HepG2 (cell line): ENCODE measurements around the gene DCDC2. TPM values are rescaled to one million over a fixed set of nuclear protein-coding genes. Genes with fewer than 3 reads are reported as not detected.

ENCODE experiments used
- ATF2 ChIP-seq: sonication (generic); formaldehyde crosslinking; IDR thresholded peaks from 2 replicates; pipeline ENCODE4 v1.4.0; 2020; ENCODE audit warnings: missing genetic modification reagents
- EEA1 ChIP-seq: sonication (generic); formaldehyde crosslinking; IDR thresholded peaks from 2 replicates; pipeline ENCODE4 v1.5.1; 2020; ENCODE audit warnings: mild to moderate bottlenecking, missing genetic modification reagents, borderline replicate concordance
- HMG20A ChIP-seq: IDR thresholded peaks from 2 replicates; pipeline ENCODE4 v1.6.1; 2016; ENCODE audit warnings: borderline replicate concordance
- HMG20B ChIP-seq: conservative IDR thresholded peaks from 2 replicates; pipeline ENCODE4 v1.6.1; 2016; ENCODE audit warnings: missing genetic modification reagents, missing compliant biosample characterization
- PRDM10 ChIP-seq: sonication (generic); formaldehyde crosslinking; IDR thresholded peaks from 2 replicates; pipeline ENCODE4 v1.4.0; 2020; ENCODE audit warnings: low read depth, missing genetic modification reagents
- RNF219 ChIP-seq: sonication (generic); formaldehyde crosslinking; IDR thresholded peaks from 2 replicates; pipeline ENCODE4 v1.5.0; 2020; ENCODE audit warnings: mild to moderate bottlenecking, missing genetic modification reagents
- RXRA ChIP-seq: sonication (generic); formaldehyde crosslinking; IDR thresholded peaks from 2 replicates; pipeline ENCODE4 v1.5.1; 2020; ENCODE audit warnings: missing genetic modification reagents
- TAF1 ChIP-seq: sonication (generic); formaldehyde crosslinking; IDR thresholded peaks from 2 replicates; pipeline ENCODE4 v1.4.0; 2020; ENCODE audit warnings: missing genetic modification reagents
- ZHX1 ChIP-seq: sonication (generic); formaldehyde crosslinking; IDR thresholded peaks from 2 replicates; pipeline ENCODE4 v1.8.1; 2022; ENCODE audit warnings: low read depth, mild to moderate bottlenecking, missing genetic modification reagents
- ZNF235 ChIP-seq: sonication (generic); formaldehyde crosslinking; IDR thresholded peaks from 2 replicates; pipeline ENCODE4 v1.8.1; 2023; ENCODE audit warnings: mild to moderate bottlenecking, missing genetic modification reagents, borderline replicate concordance
- ZNF609 ChIP-seq: sonication (generic); formaldehyde crosslinking; IDR thresholded peaks from 2 replicates; pipeline ENCODE4 v1.4.0; 2020; ENCODE audit warnings: mild to moderate bottlenecking, missing genetic modification reagents, borderline replicate concordance
- ZZZ3 ChIP-seq: sonication (generic); formaldehyde crosslinking; IDR thresholded peaks from 2 replicates; pipeline ENCODE4 v1.4.0; 2020; ENCODE audit warnings: missing genetic modification reagents, mild to moderate bottlenecking, borderline replicate concordance
- polyA plus RNA-seq, 8 experiments: library from polyadenylated mRNA; depleted of rRNA in 3 of 8; stranded (reverse) in 7 of 8; unstranded in 1 of 8; fragments of >200 nt; fragmentation: Illumina TruSeq in 4 of 8; extraction: Trizol in 4 of 8; gene quantifications; 2 replicates each; pipeline versions ENCODE4 v1.2.1 to v1.2.3, GENCODE V29; 2011 to 2016; ENCODE audit warnings: low read depth in 4 of 8, missing spikeins in 1 of 8, mixed read lengths in 1 of 8; ENCODE audit not compliant: insufficient read depth in 1 of 8
- total RNA-seq, 5 experiments: library from RNA; depleted of rRNA; stranded (reverse); fragments of >200 nt; fragmentation: Illumina TruSeq; extraction: Trizol; gene quantifications; 2 replicates each; pipeline ENCODE4 v1.2.3, GENCODE V29; 2016; ENCODE audit warnings: low read depth in 1 of 5

DCDC2 gene
- total and polyA plus RNA-seq, 2 of the 13 experiments (the other 11 are each of a cell fraction or from before 2014, with no cell fraction given), result 9.0 to 36.2 TPM

- no peak for TF ChIP-seq PRDM10 (CRISPR knock-in tag)
- TF ChIP-seq ZNF609, result peak; percentile 82
- TF ChIP-seq RXRA (CRISPR knock-in tag), result peak; percentile 95
- TF ChIP-seq HMG20B (CRISPR knock-in tag), result no peak; the same call in 1 of the 2 replicates
- TF ChIP-seq ATF2 (CRISPR knock-in tag), result 0 out of 2 replicates have a peak, but pooled peaks have one; percentile 38
- TF ChIP-seq ZZZ3 (CRISPR knock-in tag), result peak; percentile 96
- peak; percentile 18; the same call in 1 of the 2 replicates for TF ChIP-seq HMG20A (CRISPR knock-in tag)
- peak; percentile 98 for TF ChIP-seq TAF1 (CRISPR knock-in tag)
- peak; percentile 86; the same call in 1 of the 2 replicates for TF ChIP-seq ZHX1 (CRISPR knock-in tag)
- peak; percentile 35; the same call in 1 of the 2 replicates for TF ChIP-seq RNF219 (CRISPR knock-in tag)
- peak; percentile 97 for TF ChIP-seq EEA1 (CRISPR knock-in tag)
- peak; percentile 31; the same call in 1 of the 2 replicates for TF ChIP-seq ZNF235 (CRISPR knock-in tag)
These were observed 45.0 kb upstream of the DCDC2 start, which contains the start of gene MRS2 (continued) for GRCh38 chr6:24402697-24403500.
